ENCODE results near the gene CRTC2.
"Not testable (repeated sequence)": the region's sequence is repeated elsewhere in the genome, so short reads cannot be mapped to it uniquely, and the experiment has no call there.

Gene CRTC2

DNA sequence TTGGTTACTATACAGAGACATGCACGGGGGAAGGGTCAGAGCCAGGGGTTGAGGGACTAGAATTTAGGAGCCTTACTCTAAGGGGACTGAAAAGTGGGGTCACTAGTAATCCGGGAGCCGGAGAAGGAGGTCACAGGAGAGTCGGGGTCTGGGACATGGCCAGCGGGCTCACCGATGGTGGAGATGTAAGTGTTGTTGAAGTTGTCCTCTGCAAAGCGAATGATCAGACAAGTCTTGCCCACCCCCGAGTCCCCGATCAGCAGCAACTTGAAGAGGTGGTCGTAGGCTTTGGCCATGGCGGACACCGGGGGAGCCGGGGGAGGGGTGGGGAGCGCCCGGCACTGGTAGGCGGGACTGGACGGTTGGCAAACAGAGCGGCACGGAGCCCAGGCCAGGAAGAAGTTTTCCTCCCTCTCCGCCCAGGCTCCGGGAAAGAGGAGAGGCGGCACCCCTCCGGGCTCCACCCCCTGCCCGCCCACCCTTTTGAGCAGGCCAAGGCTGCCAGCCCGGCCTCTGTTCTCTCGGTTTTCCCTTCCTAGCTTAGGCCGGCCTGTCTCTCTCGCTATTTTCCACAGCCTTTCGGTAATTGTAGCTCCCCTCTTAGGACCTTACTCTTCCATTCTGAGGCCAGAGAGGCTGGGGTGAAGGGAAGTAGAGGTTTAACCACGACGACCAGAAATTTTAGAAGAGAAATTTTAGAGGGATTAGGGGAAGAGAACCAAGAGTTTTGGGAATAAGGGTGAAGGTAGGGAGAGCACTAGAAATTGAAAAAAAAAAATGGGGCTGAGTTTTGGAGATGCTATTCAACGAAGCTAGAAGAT, 27.7 kb upstream of the CRTC2 start, which contains the start of gene RAB13:
Gene RAB13, minus strand, starts transcription at position 399 of the 821 bp plus-strand sequence. Its CDS starts 103 bp downstream, at position 296.
- Histone ChIP-seq H3K9me3 (ENCODE audit: control insufficient read depth in 2 of 2, low read length in 2 of 2) (no peaks in the 10 kb centered on the region), H3K9ac (ENCODE audit: low read depth in 1 of 2, low read length in 2 of 2) (peak within 1 kb of the TSS; percentile 72 to 83), H3K4me1 (ENCODE audit: control insufficient read depth in 2 of 2, insufficient read depth in 2 of 2, low read length in 2 of 2) (peaks cover 11 to 17% of the 10 kb centered on the region in 2 donors)

DNA sequence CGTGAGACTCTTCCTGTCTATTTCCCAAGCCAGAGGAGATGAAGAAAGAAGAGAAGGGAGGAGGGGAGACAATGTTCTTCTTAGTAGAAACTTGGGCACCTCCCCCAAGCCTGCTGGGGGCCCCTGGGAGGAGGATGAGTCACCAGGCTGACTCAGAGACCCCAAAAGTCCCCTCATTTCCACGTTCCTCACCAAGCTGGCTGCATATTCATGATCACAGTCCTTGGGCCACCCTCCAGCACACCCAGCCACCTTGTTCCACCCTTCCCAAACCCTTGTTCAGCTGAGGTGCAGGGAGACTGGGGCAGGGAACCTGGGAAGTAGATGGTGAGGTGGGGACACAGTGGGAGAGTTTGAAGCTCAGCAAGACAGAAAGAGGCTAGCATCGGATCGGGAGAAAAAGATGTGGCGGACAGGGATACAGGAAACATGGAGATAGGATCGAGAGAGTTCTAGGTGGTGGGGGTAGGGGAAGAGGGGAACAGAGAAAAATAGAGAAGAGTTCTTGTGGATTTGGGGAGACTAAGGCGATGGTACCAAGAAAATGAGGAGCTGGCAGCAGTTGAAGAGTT, 27.0 kb upstream of the CRTC2 start:
- Histone ChIP-seq H3K4me1 (ENCODE audit: control insufficient read depth in 2 of 2, insufficient read depth in 2 of 2, low read length in 2 of 2) (peaks cover 10 to 17% of the 10 kb centered on the region in 2 donors), H3K27me3 (ENCODE audit: control insufficient read depth in 2 of 2, insufficient read depth in 2 of 2, low read length in 2 of 2) (no peaks in the 10 kb centered on the region), H3K27ac (ENCODE audit: low read depth in 2 of 2, low read length in 2 of 2) (peak overlapping the region; percentile 39 to 66), H3K4me3 (ENCODE audit: low read length in 2 of 2) (peak overlapping the region; percentile 76 to 92), H3K36me3 (ENCODE audit: control insufficient read depth in 2 of 2, insufficient read depth in 2 of 2, low read length in 2 of 2) (no peaks in the 10 kb centered on the region), H3K9ac (ENCODE audit: low read depth in 1 of 2, low read length in 2 of 2) (peak overlapping the region; percentile 72 to 83), H3K9me3 (ENCODE audit: control insufficient read depth in 2 of 2, low read length in 2 of 2) (no peaks in the 10 kb centered on the region)

More for the DNA sequence above, 27.7 kb upstream of the CRTC2 start, which contains the start of gene RAB13:
- Histone ChIP-seq H3K36me3 (ENCODE audit: control insufficient read depth in 2 of 2, insufficient read depth in 2 of 2, low read length in 2 of 2) (no peaks in the 10 kb centered on the region), H3K27me3 (ENCODE audit: control insufficient read depth in 2 of 2, insufficient read depth in 2 of 2, low read length in 2 of 2) (no peaks in the 10 kb centered on the region), H3K4me3 (ENCODE audit: low read length in 2 of 2) (peak within 1 kb of the TSS; percentile 76 to 92), H3K27ac (ENCODE audit: low read depth in 2 of 2, low read length in 2 of 2) (peak within 1 kb of the TSS; percentile 78 to 83)

DNA sequence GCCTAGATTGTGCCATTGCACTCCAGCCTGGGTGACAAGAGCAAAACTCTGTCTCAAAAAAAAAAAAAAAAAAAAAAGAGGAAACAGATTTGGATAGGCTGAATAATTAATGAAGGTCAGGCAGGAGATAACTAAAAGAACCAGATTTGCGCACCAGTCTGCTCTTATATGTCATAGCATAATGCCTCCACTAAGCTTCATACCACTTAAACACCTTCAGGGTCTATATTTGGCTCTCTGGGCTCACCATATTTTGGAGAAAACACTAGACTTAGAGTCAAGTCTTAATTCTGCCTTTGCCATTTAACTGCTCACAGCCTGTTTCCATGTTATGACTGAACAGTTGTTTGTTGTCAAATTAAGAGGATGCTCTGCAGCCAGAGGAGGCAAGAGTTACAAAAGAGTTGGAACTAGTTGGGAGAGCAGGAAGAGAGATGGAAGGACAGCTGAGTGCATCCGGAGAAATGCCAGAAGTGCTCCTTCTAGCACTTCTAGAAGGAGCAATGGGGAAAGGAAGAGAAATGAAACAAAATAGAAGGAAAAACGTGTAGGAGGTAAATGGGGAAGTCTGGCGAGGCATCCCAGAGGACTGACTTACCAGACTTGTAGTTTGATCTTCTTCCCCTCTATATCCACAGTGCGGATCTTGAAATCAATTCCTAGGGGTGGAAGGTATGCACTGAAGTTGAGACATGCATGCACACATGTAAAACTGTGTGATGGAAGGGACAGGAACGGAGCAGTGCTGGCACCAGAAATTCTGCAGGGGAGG, 25.9 kb upstream of the CRTC2 start:
- H3K27me3 ChIP-seq (ENCODE audit: control insufficient read depth in 2 of 2, insufficient read depth in 2 of 2, low read length in 2 of 2): no peaks in the 10 kb centered on the region
- H3K9ac ChIP-seq (ENCODE audit: low read depth in 1 of 2, low read length in 2 of 2): no peak overlapping the region
- no peaks in the 10 kb centered on the region for H3K36me3 ChIP-seq (ENCODE audit: control insufficient read depth in 2 of 2, insufficient read depth in 2 of 2, low read length in 2 of 2)
- H3K9me3 ChIP-seq (ENCODE audit: control insufficient read depth in 2 of 2, low read length in 2 of 2): no peaks in the 10 kb centered on the region
- peak overlapping the region in 1 of 2 donors; percentile 92 for H3K4me3 ChIP-seq (ENCODE audit: low read length in 2 of 2)
- H3K27ac ChIP-seq (ENCODE audit: low read depth in 2 of 2, low read length in 2 of 2): no peak overlapping the region
- peaks cover 10 to 15% of the 10 kb centered on the region in 2 donors for H3K4me1 ChIP-seq (ENCODE audit: control insufficient read depth in 2 of 2, insufficient read depth in 2 of 2, low read length in 2 of 2)

DNA sequence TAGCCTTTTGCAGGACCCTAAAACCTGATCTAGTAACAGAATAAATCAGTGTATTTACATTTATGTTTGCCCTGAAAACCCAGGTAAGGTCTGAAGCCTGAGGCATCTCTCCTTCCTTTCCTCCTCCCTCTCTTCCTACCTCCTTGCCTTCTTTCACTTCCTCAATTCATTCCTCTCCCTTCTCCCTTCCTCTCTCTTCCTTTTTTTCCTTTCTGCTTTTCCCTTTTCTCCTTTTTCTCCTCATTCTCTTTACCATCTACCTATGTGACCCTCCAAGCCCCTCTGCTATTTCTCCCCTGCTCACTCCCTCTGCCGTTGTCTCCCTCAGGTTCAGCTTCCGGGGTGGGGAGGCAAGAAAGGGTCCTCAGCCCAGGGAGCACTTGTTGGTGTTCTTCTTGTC, 23.3 kb upstream of the CRTC2 start:
- H3K4me1 ChIP-seq (ENCODE audit: control insufficient read depth in 2 of 2, insufficient read depth in 2 of 2, low read length in 2 of 2): peaks cover 15 to 20% of the 10 kb centered on the region in 2 donors
- not testable (repeated sequence) for H3K27ac ChIP-seq (ENCODE audit: low read depth in 2 of 2, low read length in 2 of 2); H3K36me3 ChIP-seq (ENCODE audit: control insufficient read depth in 2 of 2, insufficient read depth in 2 of 2, low read length in 2 of 2); H3K27me3 ChIP-seq (ENCODE audit: control insufficient read depth in 2 of 2, insufficient read depth in 2 of 2, low read length in 2 of 2); H3K9ac ChIP-seq (ENCODE audit: low read depth in 1 of 2, low read length in 2 of 2); H3K4me3 ChIP-seq (ENCODE audit: low read length in 2 of 2); H3K9me3 ChIP-seq (ENCODE audit: control insufficient read depth in 2 of 2, low read length in 2 of 2)

DNA sequence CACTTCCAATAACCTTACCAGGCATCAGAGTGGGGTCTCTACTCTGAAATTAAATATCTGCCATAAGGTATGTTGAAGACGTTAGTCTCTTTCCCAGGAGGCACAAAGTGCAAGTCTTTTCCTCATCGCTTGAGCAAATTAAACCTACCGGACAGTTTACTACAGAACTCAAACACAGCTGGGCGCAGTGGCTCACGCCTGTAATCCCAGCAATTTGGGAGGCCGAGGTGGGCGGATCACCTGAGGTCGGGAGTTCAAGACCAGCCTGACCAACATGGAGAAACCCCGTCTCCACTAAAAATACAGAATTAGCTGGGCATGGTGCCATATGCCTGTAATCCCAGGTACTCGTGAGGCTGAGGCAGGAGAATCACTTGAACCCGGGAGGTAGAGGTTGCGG, 20.7 kb upstream of the CRTC2 start:
- H3K27ac ChIP-seq (ENCODE audit: low read depth in 2 of 2, low read length in 2 of 2); H3K4me3 ChIP-seq (ENCODE audit: low read length in 2 of 2): not testable (repeated sequence)

DNA sequence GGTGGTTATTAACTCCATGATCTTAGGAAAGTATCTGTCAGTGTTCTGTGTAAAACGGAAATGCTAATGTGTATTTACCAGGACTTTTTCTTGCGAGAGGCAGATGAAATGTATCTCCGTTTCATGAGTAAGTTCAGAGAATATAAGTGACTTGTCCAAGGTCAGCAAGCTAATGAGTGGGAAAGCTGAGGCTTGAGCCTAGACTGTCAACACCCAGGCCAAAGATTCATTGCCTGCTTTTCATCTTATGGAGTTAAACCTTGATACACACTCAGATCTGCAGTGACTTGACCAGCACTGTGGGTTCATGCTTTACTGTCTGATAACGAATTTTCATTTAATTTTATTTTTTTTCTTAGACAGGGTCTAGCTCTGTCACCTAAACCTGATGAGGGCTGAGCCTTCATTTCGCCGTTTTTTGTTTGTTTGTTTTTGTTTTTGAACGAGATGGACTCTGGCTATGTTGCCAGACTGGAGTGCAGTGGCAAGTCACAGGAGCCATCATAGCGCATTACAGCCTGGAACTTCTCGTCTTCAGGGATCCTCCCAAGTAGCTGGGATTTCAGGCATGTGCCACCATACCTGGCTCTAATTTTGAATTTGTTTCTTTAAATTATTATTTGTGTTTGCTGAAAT, 20.0 kb upstream of the CRTC2 start:
- no peaks in the 10 kb centered on the region for H3K27me3 ChIP-seq (ENCODE audit: control insufficient read depth in 2 of 2, insufficient read depth in 2 of 2, low read length in 2 of 2)
- H3K36me3 ChIP-seq (ENCODE audit: control insufficient read depth in 2 of 2, insufficient read depth in 2 of 2, low read length in 2 of 2): peaks cover 21 to 22% of the 10 kb centered on the region in 2 donors
- peak overlapping the region; percentile 94 to 95 for H3K4me3 ChIP-seq (ENCODE audit: low read length in 2 of 2)
- peaks cover 18 to 19% of the 10 kb centered on the region in 2 donors for H3K4me1 ChIP-seq (ENCODE audit: control insufficient read depth in 2 of 2, insufficient read depth in 2 of 2, low read length in 2 of 2)
- H3K27ac ChIP-seq (ENCODE audit: low read depth in 2 of 2, low read length in 2 of 2): peak overlapping the region; percentile 88 to 89
- peak overlapping the region; percentile 96 to 98 for H3K9ac ChIP-seq (ENCODE audit: low read depth in 1 of 2, low read length in 2 of 2)
- no peaks in the 10 kb centered on the region for H3K9me3 ChIP-seq (ENCODE audit: control insufficient read depth in 2 of 2, low read length in 2 of 2)

More for the DNA sequence above, 20.7 kb upstream of the CRTC2 start:
- Histone ChIP-seq H3K36me3 (ENCODE audit: control insufficient read depth in 2 of 2, insufficient read depth in 2 of 2, low read length in 2 of 2) (peaks cover 14 to 15% of the 10 kb centered on the region in 2 donors), H3K4me1 (ENCODE audit: control insufficient read depth in 2 of 2, insufficient read depth in 2 of 2, low read length in 2 of 2) (peaks cover 18 to 19% of the 10 kb centered on the region in 2 donors)
- H3K9me3 ChIP-seq (ENCODE audit: control insufficient read depth in 2 of 2, low read length in 2 of 2); H3K27me3 ChIP-seq (ENCODE audit: control insufficient read depth in 2 of 2, insufficient read depth in 2 of 2, low read length in 2 of 2); H3K9ac ChIP-seq (ENCODE audit: low read depth in 1 of 2, low read length in 2 of 2): not testable (repeated sequence)

DNA sequence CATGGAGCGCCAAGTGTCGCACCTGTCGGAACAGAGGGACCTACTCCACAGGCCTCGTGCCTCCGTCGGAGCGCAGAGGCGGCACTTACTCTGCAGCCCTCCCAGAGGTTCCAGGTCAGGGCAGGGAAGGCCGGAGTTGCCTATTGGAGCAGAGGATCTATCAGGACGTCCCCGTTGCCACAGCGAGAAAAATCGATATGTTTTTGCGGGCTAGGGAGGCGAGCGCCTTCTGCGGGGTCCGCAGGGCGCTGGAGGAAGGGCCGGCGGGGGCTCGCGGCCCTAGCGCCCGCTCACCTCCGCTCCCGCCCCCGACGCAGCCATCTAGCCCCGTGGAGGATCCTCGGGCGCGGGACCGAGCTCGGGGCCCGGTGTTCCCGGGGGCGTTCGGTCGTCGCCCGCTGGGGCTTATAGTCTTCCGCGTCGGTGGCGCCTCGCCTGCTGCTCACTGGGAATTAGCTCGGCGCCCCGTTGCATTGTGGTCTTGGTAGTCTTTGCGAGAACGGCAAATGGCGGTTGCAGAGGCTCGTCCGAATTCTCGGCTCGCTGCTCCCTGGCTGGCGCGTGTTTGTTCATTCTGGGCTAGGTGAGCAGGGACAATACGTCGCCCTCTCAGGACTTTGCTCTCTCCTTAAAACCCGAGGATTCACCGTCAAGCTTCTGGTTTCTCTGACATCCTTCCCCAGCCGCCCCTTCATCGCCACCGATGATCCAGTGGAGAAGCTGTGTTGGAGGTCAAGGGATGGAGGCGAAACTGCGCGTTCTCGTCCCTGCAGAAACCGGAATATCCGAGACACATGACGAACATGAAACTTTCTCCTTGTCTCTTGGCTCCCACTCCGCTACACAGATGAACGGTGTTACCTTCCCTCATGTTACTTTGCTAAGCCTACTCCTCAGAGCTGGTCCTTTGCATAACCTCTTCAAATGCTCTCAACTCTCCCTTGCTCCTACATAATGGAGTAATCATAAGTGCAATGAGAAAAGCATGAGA, 19.1 kb upstream of the CRTC2 start, which contains the start of gene JTB:
Gene JTB, minus strand, starts transcription at position 425 of the 991 bp plus-strand sequence. Its CDS starts 422 bp downstream, at position 3.
- Histone ChIP-seq H3K27me3 (ENCODE audit: control insufficient read depth in 2 of 2, insufficient read depth in 2 of 2, low read length in 2 of 2) (no peaks in the 10 kb centered on the region), H3K27ac (ENCODE audit: low read depth in 2 of 2, low read length in 2 of 2) (peak within 1 kb of the TSS; percentile 88 to 89), H3K9me3 (ENCODE audit: control insufficient read depth in 2 of 2, low read length in 2 of 2) (no peaks in the 10 kb centered on the region), H3K36me3 (ENCODE audit: control insufficient read depth in 2 of 2, insufficient read depth in 2 of 2, low read length in 2 of 2) (peaks cover 28 to 29% of the 10 kb centered on the region in 2 donors), H3K4me1 (ENCODE audit: control insufficient read depth in 2 of 2, insufficient read depth in 2 of 2, low read length in 2 of 2) (peaks cover 18 to 19% of the 10 kb centered on the region in 2 donors), H3K4me3 (ENCODE audit: low read length in 2 of 2) (peak within 1 kb of the TSS; percentile 94 to 95), H3K9ac (ENCODE audit: low read depth in 1 of 2, low read length in 2 of 2) (peak within 1 kb of the TSS; percentile 96 to 98)

DNA sequence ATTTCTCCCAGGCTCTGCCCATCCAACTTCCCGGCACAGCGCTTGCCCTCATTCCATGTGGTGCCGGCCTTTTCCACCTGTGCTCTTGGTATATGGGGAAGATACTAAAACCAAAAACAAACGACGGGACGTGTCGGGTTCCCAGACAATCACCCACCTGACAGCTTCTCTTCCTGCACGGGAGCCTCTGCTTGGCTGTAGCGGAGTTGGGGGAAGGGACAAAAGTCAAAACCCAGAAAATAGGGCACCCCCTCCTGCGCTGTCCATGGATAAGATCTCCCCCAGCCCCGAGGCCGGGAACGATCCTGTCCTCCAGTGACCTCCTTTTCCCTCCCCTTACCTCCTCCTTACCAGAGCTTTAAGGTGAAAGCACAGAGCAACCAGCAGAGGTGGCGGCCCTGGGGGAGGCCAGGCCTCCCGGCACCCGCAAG, 18.4 kb upstream of the CRTC2 start:
- peaks cover 18 to 19% of the 10 kb centered on the region in 2 donors for H3K4me1 ChIP-seq (ENCODE audit: control insufficient read depth in 2 of 2, insufficient read depth in 2 of 2, low read length in 2 of 2)
- H3K27ac ChIP-seq (ENCODE audit: low read depth in 2 of 2, low read length in 2 of 2): peak overlapping the region; percentile 88 to 89
- peak overlapping the region; percentile 94 to 95 for H3K4me3 ChIP-seq (ENCODE audit: low read length in 2 of 2)
- H3K36me3 ChIP-seq (ENCODE audit: control insufficient read depth in 2 of 2, insufficient read depth in 2 of 2, low read length in 2 of 2): peaks cover 28 to 29% of the 10 kb centered on the region in 2 donors
- peak overlapping the region; percentile 96 to 98 for H3K9ac ChIP-seq (ENCODE audit: low read depth in 1 of 2, low read length in 2 of 2)
- H3K9me3 ChIP-seq (ENCODE audit: control insufficient read depth in 2 of 2, low read length in 2 of 2): no peaks in the 10 kb centered on the region
- H3K27me3 ChIP-seq (ENCODE audit: control insufficient read depth in 2 of 2, insufficient read depth in 2 of 2, low read length in 2 of 2): no peaks in the 10 kb centered on the region

All from mucosa of rectum (tissue), 2 donors.